Measurements from ENCODE around the gene ID3.
A peak's percentile ranks its signal among the peaks of the same experiment; 100 is the strongest.

The ID3 gene

DNA sequence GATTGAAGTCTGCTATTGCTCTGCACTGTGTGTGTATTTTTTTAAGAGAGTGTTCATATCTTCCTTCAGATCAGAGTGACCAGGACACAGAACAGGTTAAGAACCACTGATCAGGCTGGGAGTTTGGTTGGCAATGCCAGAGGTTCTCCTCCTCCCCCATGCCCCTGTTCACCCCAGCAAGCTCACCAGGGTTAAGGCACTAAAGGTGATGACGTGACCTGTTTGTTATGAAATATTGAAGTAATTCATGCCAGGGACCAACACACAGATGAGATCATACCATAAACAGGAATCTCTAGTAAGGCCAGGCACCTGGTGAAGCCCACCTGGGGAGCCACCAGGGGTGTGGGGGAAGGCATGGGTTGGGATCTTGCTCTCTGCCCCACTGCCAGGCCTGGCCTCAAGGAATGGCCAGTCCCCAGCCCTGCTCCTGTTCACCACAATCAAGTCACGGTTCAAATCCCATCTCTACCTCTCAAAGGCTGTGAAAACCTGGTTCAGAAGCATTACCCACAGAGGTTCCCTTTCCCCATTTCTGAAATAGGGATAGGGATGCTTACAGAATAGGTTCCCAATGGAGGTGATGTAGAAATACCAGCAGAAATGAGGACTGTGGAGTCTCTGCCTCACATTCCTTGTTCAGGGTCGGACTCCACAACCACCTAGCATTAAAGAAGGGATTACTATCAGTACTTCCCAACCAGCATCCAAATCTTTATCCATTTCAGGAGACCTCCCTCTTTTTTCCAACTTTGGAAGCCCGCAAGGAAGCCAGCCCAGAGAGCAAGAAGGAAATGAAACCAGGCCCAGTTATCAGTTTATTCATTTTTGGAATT lies 2.4 kb downstream of the ID3 start:
- peaks cover 54% of the 10 kb centered on the region for H3F3A ChIP-seq (ENCODE audit: control insufficient read depth, insufficient read depth)
- peaks cover 74% of the 10 kb centered on the region for H3K4me1 ChIP-seq (ENCODE audit: control insufficient read depth, low read length)
- H3K79me2 ChIP-seq (ENCODE audit: control insufficient read depth, low read length) = peaks cover 38% of the 10 kb centered on the region
- peaks cover 40% of the 10 kb centered on the region for H3K36me3 ChIP-seq (ENCODE audit: control insufficient read depth, low read length)
- peak overlapping the region; percentile 93 for H3K4me2 ChIP-seq (ENCODE audit: low read length)
- peak overlapping the region; percentile 93 for H3K4me3 ChIP-seq (ENCODE audit: low read length)
- no peaks in the 10 kb centered on the region for H3K9me3 ChIP-seq (ENCODE audit: control insufficient read depth, insufficient read depth, low read length)
- H4K20me1 ChIP-seq (ENCODE audit: control insufficient read depth, insufficient read depth, low read depth, low read length) = peaks cover 20% of the 10 kb centered on the region
- H3K27ac ChIP-seq (ENCODE audit: low read depth, low read length) = peak overlapping the region; percentile 87
- no peak for TF ChIP-seq EZH2phosphoT487 (IDR thresholded peaks at IDR 0.05; ENCODE audit: borderline replicate concordance, low read length)
- H3K9me2 ChIP-seq (replicated peaks; ENCODE audit: control insufficient read depth, low read length) = no peaks in the 10 kb centered on the region
- no peaks in the 10 kb centered on the region; the same call in 1 of the 2 replicates for H3K27me3 ChIP-seq (ENCODE audit: control insufficient read depth, low read length)

GRCh38 chr1:23555986-23556634 lies 3.2 kb downstream of the ID3 start:
- H3K27me3 ChIP-seq (ENCODE audit: control insufficient read depth, low read length) = no peaks in the 10 kb centered on the region; the same call in 1 of the 2 replicates
- H3F3A ChIP-seq (ENCODE audit: control insufficient read depth, insufficient read depth) = peaks cover 47% of the 10 kb centered on the region
- TF ChIP-seq, protein P1, sequence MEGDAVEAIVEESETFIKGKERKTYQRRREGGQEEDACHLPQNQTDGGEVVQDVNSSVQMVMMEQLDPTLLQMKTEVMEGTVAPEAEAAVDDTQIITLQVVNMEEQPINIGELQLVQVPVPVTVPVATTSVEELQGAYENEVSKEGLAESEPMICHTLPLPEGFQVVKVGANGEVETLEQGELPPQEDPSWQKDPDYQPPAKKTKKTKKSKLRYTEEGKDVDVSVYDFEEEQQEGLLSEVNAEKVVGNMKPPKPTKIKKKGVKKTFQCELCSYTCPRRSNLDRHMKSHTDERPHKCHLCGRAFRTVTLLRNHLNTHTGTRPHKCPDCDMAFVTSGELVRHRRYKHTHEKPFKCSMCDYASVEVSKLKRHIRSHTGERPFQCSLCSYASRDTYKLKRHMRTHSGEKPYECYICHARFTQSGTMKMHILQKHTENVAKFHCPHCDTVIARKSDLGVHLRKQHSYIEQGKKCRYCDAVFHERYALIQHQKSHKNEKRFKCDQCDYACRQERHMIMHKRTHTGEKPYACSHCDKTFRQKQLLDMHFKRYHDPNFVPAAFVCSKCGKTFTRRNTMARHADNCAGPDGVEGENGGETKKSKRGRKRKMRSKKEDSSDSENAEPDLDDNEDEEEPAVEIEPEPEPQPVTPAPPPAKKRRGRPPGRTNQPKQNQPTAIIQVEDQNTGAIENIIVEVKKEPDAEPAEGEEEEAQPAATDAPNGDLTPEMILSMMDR (IDR thresholded peaks at IDR 0.05; ENCODE audit: low read depth, low read length, poor library complexity, severe bottlenecking) = no peak
- no peak for TF ChIP-seq EZH2phosphoT487 (IDR thresholded peaks at IDR 0.05; ENCODE audit: borderline replicate concordance, low read length)
- H3K4me1 ChIP-seq (ENCODE audit: control insufficient read depth, low read length) = peaks cover 74% of the 10 kb centered on the region
- H3K79me2 ChIP-seq (ENCODE audit: control insufficient read depth, low read length) = peaks cover 38% of the 10 kb centered on the region
- peak overlapping the region; percentile 87 for H3K27ac ChIP-seq (ENCODE audit: low read depth, low read length)
- H3K9me3 ChIP-seq (ENCODE audit: control insufficient read depth, insufficient read depth, low read length) = no peaks in the 10 kb centered on the region
- peaks cover 40% of the 10 kb centered on the region for H3K36me3 ChIP-seq (ENCODE audit: control insufficient read depth, low read length)
- H4K20me1 ChIP-seq (ENCODE audit: control insufficient read depth, insufficient read depth, low read depth, low read length) = peaks cover 20% of the 10 kb centered on the region
- H3K4me2 ChIP-seq (ENCODE audit: low read length) = peak overlapping the region; percentile 93
- H3K9me2 ChIP-seq (replicated peaks; ENCODE audit: control insufficient read depth, low read length) = no peaks in the 10 kb centered on the region
- peak overlapping the region; percentile 93 for H3K4me3 ChIP-seq (ENCODE audit: low read length)

GRCh38 chr1:23555270-23555985 lies 3.9 kb downstream of the ID3 start:
- peaks cover 74% of the 10 kb centered on the region for H3K4me1 ChIP-seq (ENCODE audit: control insufficient read depth, low read length)
- H3K4me3 ChIP-seq (ENCODE audit: low read length) = peak overlapping the region; percentile 93
- H3K9me2 ChIP-seq (replicated peaks; ENCODE audit: control insufficient read depth, low read length) = no peaks in the 10 kb centered on the region
- peaks cover 44% of the 10 kb centered on the region for H3F3A ChIP-seq (ENCODE audit: control insufficient read depth, insufficient read depth)
- peaks cover 38% of the 10 kb centered on the region for H3K79me2 ChIP-seq (ENCODE audit: control insufficient read depth, low read length)
- H3K36me3 ChIP-seq (ENCODE audit: control insufficient read depth, low read length) = peaks cover 40% of the 10 kb centered on the region
- H4K20me1 ChIP-seq (ENCODE audit: control insufficient read depth, insufficient read depth, low read depth, low read length) = peaks cover 20% of the 10 kb centered on the region
- peak overlapping the region; percentile 87 for H3K27ac ChIP-seq (ENCODE audit: low read depth, low read length)
- H3K9me3 ChIP-seq (ENCODE audit: control insufficient read depth, insufficient read depth, low read length) = no peaks in the 10 kb centered on the region
- H3K4me2 ChIP-seq (ENCODE audit: low read length) = peak overlapping the region; percentile 93
- H3K27me3 ChIP-seq (ENCODE audit: control insufficient read depth, low read length) = no peaks in the 10 kb centered on the region; the same call in 1 of the 2 replicates
- TF ChIP-seq EZH2phosphoT487 (IDR thresholded peaks at IDR 0.05; ENCODE audit: borderline replicate concordance, low read length) = no peak
- TF ChIP-seq, protein P1 (IDR thresholded peaks at IDR 0.05; ENCODE audit: low read depth, low read length, poor library complexity, severe bottlenecking) = no peak
